ENCODE data around the gene CMTM8. TPM values are rescaled to one million over a fixed set of nuclear protein-coding genes. Genes with fewer than 3 reads are reported as not detected.

Gene CMTM8
- total and polyA plus RNA-seq, 2 of the 8 experiments (the other 6 are each of a cell fraction or from before 2014, with no cell fraction given) = 10.5 to 22.4 TPM

GRCh38 chr3:32217339-32217738 is 21.1 kb upstream of the CMTM8 start:
- Histone ChIP-seq H3K79me1 (ENCODE audit: low read depth, low read length) (no peaks in the 10 kb centered on the region), H3K23me2 (ENCODE audit: low read depth, low read length) (no peaks in the 10 kb centered on the region), H3K4ac (replicated peaks; ENCODE audit: insufficient read length, low read depth, low read length) (no peak overlapping the region), H3K27me3 (replicated peaks in 1 of 4; ENCODE audit: control insufficient read depth in 3 of 4, extremely low read depth in 1 of 4, insufficient read depth in 3 of 4, low read length in 3 of 4) (no peaks in the 10 kb centered on the region), H4K8ac (ENCODE audit: extremely low read depth, insufficient read depth, low read length) (no peak overlapping the region), H3K4me3 (ENCODE audit: extremely low read depth in 1 of 4, insufficient read depth in 2 of 4, low read depth in 3 of 4, low read length in 4 of 4) (no peak overlapping the region), H2BK120ac (replicated peaks; ENCODE audit: low read depth, low read length) (no peak overlapping the region), H3K79me2 (ENCODE audit: control insufficient read depth in 1 of 2, insufficient read depth in 2 of 2, low read length in 2 of 2) (no peaks in the 10 kb centered on the region), H3K14ac (ENCODE audit: insufficient read length) (no peak overlapping the region), H3K56ac (replicated peaks; ENCODE audit: insufficient read length, low read depth, low read length) (no peak overlapping the region), H2AFZ (ENCODE audit: low read length) (no peak overlapping the region), H2BK15ac (ENCODE audit: low read length) (no peak overlapping the region), H3K18ac (ENCODE audit: extremely low read depth, low read length) (no peak overlapping the region), H3K9me3 (ENCODE audit: insufficient read depth in 2 of 2, low read depth in 1 of 2, low read length in 1 of 2) (no peaks in the 10 kb centered on the region), H3K23ac (ENCODE audit: insufficient read length) (no peak overlapping the region), H2BK5ac (ENCODE audit: low read depth, low read length) (no peak overlapping the region), H4K91ac (replicated peaks; ENCODE audit: insufficient read length, low read length) (no peak overlapping the region), H2AK5ac (ENCODE audit: low read depth, low read length) (no peak overlapping the region), H2BK12ac (ENCODE audit: low read depth, low read length) (no peak overlapping the region), H4K20me1 (replicated peaks in 1 of 2; ENCODE audit: control insufficient read depth in 1 of 2, insufficient read depth in 2 of 2, low read length in 2 of 2) (no peaks in the 10 kb centered on the region), H3K36me3 (ENCODE audit: control insufficient read depth in 2 of 4, insufficient read depth in 4 of 4, low read length in 3 of 4) (no peaks in the 10 kb centered on the region), H4K5ac (ENCODE audit: insufficient read length, low read depth, low read length) (no peak overlapping the region), H3K27ac (ENCODE audit: low read depth, low read length) (no peak overlapping the region), H3K9ac (replicated peaks in 1 of 4; ENCODE audit: extremely low read depth in 1 of 4, low read depth in 3 of 4, low read length in 3 of 4) (no peak overlapping the region), H3K4me1 (replicated peaks in 1 of 4; ENCODE audit: control insufficient read depth in 3 of 4, insufficient read depth in 4 of 4, low read length in 3 of 4) (no peaks in the 10 kb centered on the region), H2BK20ac (ENCODE audit: low read length) (no peak overlapping the region), H3K4me2 (ENCODE audit: insufficient read depth in 1 of 2, low read depth in 2 of 2, low read length in 2 of 2) (no peak overlapping the region)
- whole genome bisulfite sequencing, 2 experiments (ENCODE audit: extremely low coverage in 1 of 2, insufficient coverage in 1 of 2, insufficient read length in 1 of 2, insufficient replicate concordance in 2 of 2, low coverage in 1 of 2, low lambda C conversion rate in 2 of 2, missing lambda C conversion rate in 1 of 2) = 93% methylated on average over 2 of the region's 2 CpGs; no CpG with 5 or more reads in 1 of the 2 experiments
- FAIRE-seq = no peak
- DNase-seq (ENCODE audit: low read depth in 1 of 2, low spot score in 2 of 2) = no peak
- POLR2A ChIA-PET (ENCODE audit: partially characterized antibody) = no interaction called here
- CTCF ChIA-PET (ENCODE audit: partially characterized antibody) = interaction anchor here (0.6 kb wide), 1 partner anchor 686 kb away, joined by 3 read pairs; no protein-coding TSS in a partner anchor
- TF ChIP-seq HDAC2 (IDR thresholded peaks at IDR 0.05; ENCODE audit: borderline replicate concordance in 1 of 2, low read depth in 2 of 2, low read length in 2 of 2) = no peak
- TF ChIP-seq KDM5A (IDR thresholded peaks at IDR 0.05; ENCODE audit: low read length) = no peak
- TF ChIP-seq EP300 (IDR thresholded peaks at IDR 0.05; ENCODE audit: borderline replicate concordance in 1 of 2, low read depth in 2 of 2, low read length in 2 of 2) = no peak
- TF ChIP-seq ZNF274 (IDR thresholded peaks at IDR 0.05; ENCODE audit: borderline replicate concordance, extremely low read depth, low read length) = no peak
- no peak for TF ChIP-seq MAFK (IDR thresholded peaks at IDR 0.05; ENCODE audit: low read depth, low read length)
- no peak for TF ChIP-seq SAP30 (IDR thresholded peaks at IDR 0.05; ENCODE audit: insufficient read depth, insufficient replicate concordance, low read length)
- TF ChIP-seq RBBP5 (IDR thresholded peaks at IDR 0.05; ENCODE audit: borderline replicate concordance, low read depth, low read length) = no peak
- no peak for TF ChIP-seq EGR1 (IDR thresholded peaks at IDR 0.05; ENCODE audit: borderline replicate concordance, low read depth, low read length)
- TF ChIP-seq USF2 (IDR thresholded peaks at IDR 0.05; ENCODE audit: low read length) = no peak
- no peak for TF ChIP-seq ATF3 (IDR thresholded peaks at IDR 0.05; ENCODE audit: insufficient read depth, low read depth, low read length)
- TF ChIP-seq E2F6 (IDR thresholded peaks at IDR 0.05) = no peak
